K562 (cell line): Measurements from ENCODE around the gene FOXI1. TPM values are rescaled to one million over a fixed set of nuclear protein-coding genes. Genes with fewer than 3 reads are reported as not detected.

Source experiments
- ATAC-seq: fragments of 200-7000 bp; cut with Tn5 transposase; 3 replicates; pipeline ENCODE4 v1.9.1; 2020; ENCODE audit warnings: moderate library complexity
- BruUV-seq: library from RNA; stranded (reverse); fragments of 400-500 nt; replicated peaks from 2 replicates; lab custom pipeline; 2021; lab: Mats Ljungman, UMichigan
- CTCF ChIA-PET: fragments of 300-600 bp; formaldehyde crosslinking; extraction: SDS; loops from one replicate; lab custom pipeline; 2021; ENCODE audit warnings: low intra/inter-chr PET ratio; lab: Yijun Ruan, JAX
- POLR2A ChIA-PET: fragments of 300-600, 350-650 bp; sonication (Branson Sonifier 250); formaldehyde crosslinking; extraction: SDS; loops from one replicate; lab custom pipeline; 2021; ENCODE audit warnings: antibody characterized with exemption, inconsistent platforms; lab: Yijun Ruan, JAX
- DNase-seq, 4 experiments: peaks; one replicate each; pipeline versions ENCODE4 v3.0.0 to v3.0.0-alpha.2; 2011 to 2018; ENCODE audit warnings: low spot score in 3 of 4, mixed read lengths in 3 of 4; ENCODE audit errors: extremely low read depth in 1 of 4
- FAIRE-seq: peaks from 2 replicates; lab custom pipeline; 2011; peaks lifted over from hg19 to GRCh38; lab: Jason Lieb, UNC
- H2AFZ ChIP-seq: 2 replicates; pipeline ENCODE4 v1.6.0; 2011; ENCODE audit warnings: low read depth, low read length, control low read depth, inconsistent platforms
- H3K27ac ChIP-seq: fragments of 200-600 bp; 3 replicates; pipeline ENCODE4 v1.8.0; 2011; ENCODE audit warnings: low read depth, mild to moderate bottlenecking, control low read depth, inconsistent platforms, low read length, moderate library complexity, mixed read lengths; ENCODE audit errors: extremely low read depth
- H3K27me3 ChIP-seq, 2 experiments: fragments of 300-600 bp in 1 of 2; 2 replicates in 1 of 2; 3 replicates in 1 of 2; pipeline versions ENCODE4 v1.6.0 to v1.8.0; 2011; ENCODE audit warnings: inconsistent platforms in 2 of 2, low read length in 2 of 2, mild to moderate bottlenecking in 1 of 2, mixed read lengths in 1 of 2, moderate library complexity in 1 of 2; ENCODE audit not compliant: control insufficient read depth in 2 of 2, insufficient read depth in 2 of 2
- H3K36me3 ChIP-seq: fragments of 300-600 bp; 3 replicates; pipeline ENCODE4 v1.8.0; 2011; ENCODE audit warnings: mild to moderate bottlenecking, low read length, inconsistent platforms; ENCODE audit not compliant: control insufficient read depth, insufficient read depth
- H3K4me1 ChIP-seq, 2 experiments: fragments of 200-600 bp in 1 of 2; replicated peaks in 1 of 2; 2 replicates in 1 of 2; 3 replicates in 1 of 2; pipeline versions ENCODE4 v1.5.1 to v1.8.0; 2011; ENCODE audit warnings: inconsistent platforms in 2 of 2, low read length in 2 of 2, mild to moderate bottlenecking in 1 of 2, mixed read lengths in 1 of 2, moderate library complexity in 1 of 2; ENCODE audit not compliant: control insufficient read depth in 2 of 2, insufficient read depth in 2 of 2
- H3K4me2 ChIP-seq: 2 replicates; pipeline ENCODE4 v1.6.1; 2011; ENCODE audit warnings: low read length, control low read depth, inconsistent platforms, mixed read lengths; ENCODE audit not compliant: insufficient read depth
- H3K4me3 ChIP-seq: fragments of 200-600 bp; sonication (generic), shearing (Covaris generic); 2 replicates; pipeline ENCODE4 v1.5.1; 2016; ENCODE audit warnings: control low read depth, inconsistent platforms
- H3K79me2 ChIP-seq: fragments of 200-600 bp; 3 replicates; pipeline ENCODE4 v1.8.0; 2011; ENCODE audit warnings: low read length, inconsistent platforms; ENCODE audit not compliant: control insufficient read depth, insufficient read depth
- H3K9ac ChIP-seq, 2 experiments: 2 replicates each; pipeline versions ENCODE4 v1.6.0 to v1.6.1; 2011; ENCODE audit warnings: low read depth in 2 of 2, low read length in 2 of 2, control low read depth in 1 of 2, inconsistent platforms in 1 of 2, mild to moderate bottlenecking in 1 of 2, mixed read lengths in 1 of 2; ENCODE audit not compliant: insufficient read depth in 1 of 2
- H3K9me1 ChIP-seq: one replicate; pipeline ENCODE4 v1.6.0; 2011; ENCODE audit warnings: inconsistent platforms, mild to moderate bottlenecking, low read length, moderate library complexity; ENCODE audit not compliant: control insufficient read depth, insufficient read depth
- H3K9me3 ChIP-seq: replicated peaks from 2 replicates; pipeline ENCODE4 v1.5.1; 2011; ENCODE audit warnings: low read depth, low read length, inconsistent platforms; ENCODE audit not compliant: control insufficient read depth, insufficient read depth
- H4K20me1 ChIP-seq: replicated peaks from 2 replicates; pipeline ENCODE4 v1.6.1; 2011; ENCODE audit warnings: low read length, inconsistent platforms, mixed read lengths; ENCODE audit not compliant: control insufficient read depth, insufficient read depth
- ARID2 ChIP-seq: fragments of 450-650 bp; IDR thresholded peaks from 2 replicates; pipeline ENCODE4 v1.6.1; 2017; ENCODE audit warnings: antibody characterized with exemption, mild to moderate bottlenecking
- ATF1 ChIP-seq, 2 experiments: fragments of 450-650 bp in 1 of 2; IDR thresholded peaks; 2 replicates each; pipeline ENCODE4 v1.6.1; 2016; ENCODE audit warnings: missing compliant biosample characterization in 1 of 2, missing genetic modification characterization in 1 of 2
- ETV6 ChIP-seq, 3 experiments: fragments of 150-350 bp in 1 of 3; sonication (generic) in 1 of 3; formaldehyde crosslinking in 1 of 3; IDR thresholded peaks; 2 replicates each; pipeline versions ENCODE4 v1.6.1 to v1.8.0; 2014 to 2022; ENCODE audit warnings: borderline replicate concordance in 2 of 3, low read depth in 2 of 3, antibody characterized with exemption in 1 of 3, low read length in 1 of 3, mild to moderate bottlenecking in 1 of 3, missing genetic modification reagents in 1 of 3
- KLF1 ChIP-seq: fragments of 450-650 bp; IDR thresholded peaks from 2 replicates; pipeline ENCODE4 v1.6.1; 2016; ENCODE audit warnings: missing genetic modification characterization, missing compliant biosample characterization
- MAFK ChIP-seq: IDR thresholded peaks from 2 replicates; pipeline ENCODE4 v1.6.1; 2011; ENCODE audit warnings: low read length, improper control_type of control experiment
- MAX ChIP-seq: sonication (generic); formaldehyde crosslinking; IDR thresholded peaks from 2 replicates; pipeline ENCODE4 v1.9.0; 2022; ENCODE audit warnings: mild to moderate bottlenecking, missing genetic modification reagents
- PYGO2 ChIP-seq: fragments of 450-650 bp; IDR thresholded peaks from 2 replicates; pipeline ENCODE4 v1.6.1; 2016; ENCODE audit warnings: mild to moderate bottlenecking, missing genetic modification characterization, moderate library complexity, missing compliant biosample characterization
- RBM25 ChIP-seq: fragments of 200-400 bp; formaldehyde crosslinking; IDR thresholded peaks from 2 replicates; pipeline ENCODE4 v1.6.1; 2018; ENCODE audit warnings: low read length, low read depth, moderate library complexity; ENCODE audit not compliant: severe bottlenecking
- RBM34 ChIP-seq: fragments of 200-400 bp; formaldehyde crosslinking; IDR thresholded peaks from 2 replicates; pipeline ENCODE4 v1.6.1; 2018; ENCODE audit warnings: low read length, borderline replicate concordance; ENCODE audit not compliant: insufficient read depth
- SRSF3 ChIP-seq: fragments of 200-400 bp; formaldehyde crosslinking; IDR thresholded peaks from 2 replicates; pipeline ENCODE4 v1.6.1; 2016; ENCODE audit warnings: mild to moderate bottlenecking, low read length, moderate library complexity; ENCODE audit not compliant: insufficient read depth
- TCFL5 ChIP-seq: fragments of 250-450 bp; sonication (Bioruptor Pico); conservative IDR thresholded peaks from 2 replicates; pipeline ENCODE4 v1.6.1; 2021; ENCODE audit warnings: mild to moderate bottlenecking, moderate library complexity, matching md5 sums
- ZNF695 ChIP-seq: fragments of 450-650 bp; formaldehyde crosslinking; IDR thresholded peaks from 2 replicates; pipeline ENCODE4 v1.4.0; 2020; ENCODE audit warnings: mild to moderate bottlenecking, moderate library complexity
- ZSCAN29 ChIP-seq: fragments of 450-650 bp; IDR thresholded peaks from 2 replicates; pipeline ENCODE4 v1.6.1; 2017
- WGBS: fragments of 100-300 bp; shearing (Covaris generic); methylation state at CpG from one replicate; pipeline ENCODE4 v1.1.6; 2016; ENCODE audit warnings: low coverage, mixed read lengths; ENCODE audit not compliant: insufficient coverage; ENCODE audit errors: missing lambda C conversion rate; 5-methylcytosine and 5-hydroxymethylcytosine counted together
- in situ Hi-C: fragments of 300-500 bp; cut with MboI; formaldehyde crosslinking; loops from 4 replicates; pipeline ENCODE4 v1.15.0; 2018; ENCODE audit warnings: inconsistent platforms, mixed read lengths
- intact Hi-C: fragments of 100-400 bp; cut with micrococcal nuclease; formaldehyde crosslinking; loops from 2 replicates; pipeline ENCODE4 v1.14.2; 2022
- polyA plus RNA-seq, 8 experiments: library from polyadenylated mRNA; depleted of rRNA in 4 of 8; stranded (reverse) in 5 of 8; unstranded in 3 of 8; fragments of >200 nt; fragmentation: Nextera tagmentation in 2 of 8; fragmentation: Illumina TruSeq in 1 of 8; extraction: Ambion mirVana in 2 of 8; extraction: Trizol in 1 of 8; gene quantifications; 2 replicates each; pipeline versions ENCODE4 v1.2.1 to v1.2.3, GENCODE V29; 2011 to 2014; ENCODE audit warnings: inconsistent platforms in 1 of 8, missing spikeins in 1 of 8
- total RNA-seq, 7 experiments: library from RNA; depleted of rRNA in 6 of 7; stranded (reverse); fragments of >200 nt in 6 of 7; fragmentation: Illumina TruSeq in 2 of 7; extraction: Trizol in 2 of 7; gene quantifications; 2 replicates each; pipeline versions ENCODE4 v1.2.1 to v1.2.3, GENCODE V29; 2011 to 2021; ENCODE audit warnings: low replicate concordance in 1 of 7
- TF ChIP-seq, protein P1 (sequence below): sonication (generic); formaldehyde crosslinking; IDR thresholded peaks from 2 replicates; pipeline ENCODE4 v1.8.1; 2022; ENCODE audit warnings: missing genetic modification reagents
- TF ChIP-seq, protein P2 (sequence below): sonication (generic); formaldehyde crosslinking; IDR thresholded peaks from 2 replicates; pipeline ENCODE4 v1.8.0; 2022; ENCODE audit warnings: mild to moderate bottlenecking, missing genetic modification reagents
- TF ChIP-seq, protein P3 (sequence below), 2 experiments: fragments of 450-650 bp; IDR thresholded peaks; 2 replicates each; pipeline ENCODE4 v1.6.1; 2018; ENCODE audit warnings: mild to moderate bottlenecking in 2 of 2, low read depth in 1 of 2; ENCODE audit not compliant: partially characterized antibody in 2 of 2

Gene FOXI1
- total and polyA plus RNA-seq, 9 of the 15 experiments (the other 6 are each of a cell fraction or from before 2014, with no cell fraction given): not detected

- in situ Hi-C loops: no loop called here
- Histone ChIP-seq H3K27ac (no peak overlapping the region), H3K9ac (no peak overlapping the region), H3K79me2 (no peaks in the 10 kb centered on the region), H2AFZ (no peak overlapping the region), H3K36me3 (no peaks in the 10 kb centered on the region), H3K4me2 (no peak overlapping the region), H4K20me1 (no peaks in the 10 kb centered on the region), H3K9me1 (no peaks in the 10 kb centered on the region), H3K4me1 (no peaks in the 10 kb centered on the region; a peak in 1 of 5 replicates), H3K27me3 (peaks cover 8 to 23% of the 10 kb centered on the region in 2 experiments; a peak in 3 of 5 replicates), H3K9me3 (no peaks in the 10 kb centered on the region), H3K4me3 (no peak overlapping the region)
- FAIRE-seq (no peak), ATAC-seq (no peak), DNase-seq (no peak)
- intact Hi-C loops: no loop called here
- ChIA-PET CTCF (no interaction called here), POLR2A (no interaction called here)
- WGBS: 0% methylated on average over 2 of the region's 2 CpGs
- TF ChIP-seq ETV6 (IDR thresholded peaks at IDR 0.05; ENCODE audit: borderline replicate concordance in 1 of 2, low read depth in 2 of 2, low read length in 1 of 2) (no peak), ETV6 (CRISPR knock-in tag; IDR thresholded peaks at IDR 0.05; ENCODE audit: borderline replicate concordance) (no peak), SRSF3 (no peak), MAX (CRISPR knock-in tag) (no peak), RBM34 (no peak), ZNF695 (CRISPR knock-in tag) (no peak), MAFK (no peak), PYGO2 (tag) (no peak), TCFL5 (CRISPR knock-in tag) (no peak), RBM25 (no peak), ZSCAN29 (no peak), ARID2 (no peak), KLF1 (tag) (no peak), ATF1 (CRISPR knock-in tag; IDR thresholded peaks at IDR 0.05) (no peak), ATF1 (tag; IDR thresholded peaks at IDR 0.05) (no peak)
- TF ChIP-seq, protein P1, sequence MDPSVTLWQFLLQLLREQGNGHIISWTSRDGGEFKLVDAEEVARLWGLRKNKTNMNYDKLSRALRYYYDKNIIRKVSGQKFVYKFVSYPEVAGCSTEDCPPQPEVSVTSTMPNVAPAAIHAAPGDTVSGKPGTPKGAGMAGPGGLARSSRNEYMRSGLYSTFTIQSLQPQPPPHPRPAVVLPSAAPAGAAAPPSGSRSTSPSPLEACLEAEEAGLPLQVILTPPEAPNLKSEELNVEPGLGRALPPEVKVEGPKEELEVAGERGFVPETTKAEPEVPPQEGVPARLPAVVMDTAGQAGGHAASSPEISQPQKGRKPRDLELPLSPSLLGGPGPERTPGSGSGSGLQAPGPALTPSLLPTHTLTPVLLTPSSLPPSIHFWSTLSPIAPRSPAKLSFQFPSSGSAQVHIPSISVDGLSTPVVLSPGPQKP (CRISPR knock-in tag): no peak
- TF ChIP-seq, protein P2, sequence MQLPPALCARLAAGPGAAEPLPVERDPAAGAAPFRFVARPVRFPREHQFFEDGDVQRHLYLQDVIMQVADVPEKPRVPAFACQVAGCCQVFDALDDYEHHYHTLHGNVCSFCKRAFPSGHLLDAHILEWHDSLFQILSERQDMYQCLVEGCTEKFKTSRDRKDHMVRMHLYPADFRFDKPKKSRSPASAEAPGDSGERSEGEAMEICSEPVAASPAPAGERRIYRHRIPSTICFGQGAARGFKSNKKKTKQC: no peak
- TF ChIP-seq, protein P3, sequence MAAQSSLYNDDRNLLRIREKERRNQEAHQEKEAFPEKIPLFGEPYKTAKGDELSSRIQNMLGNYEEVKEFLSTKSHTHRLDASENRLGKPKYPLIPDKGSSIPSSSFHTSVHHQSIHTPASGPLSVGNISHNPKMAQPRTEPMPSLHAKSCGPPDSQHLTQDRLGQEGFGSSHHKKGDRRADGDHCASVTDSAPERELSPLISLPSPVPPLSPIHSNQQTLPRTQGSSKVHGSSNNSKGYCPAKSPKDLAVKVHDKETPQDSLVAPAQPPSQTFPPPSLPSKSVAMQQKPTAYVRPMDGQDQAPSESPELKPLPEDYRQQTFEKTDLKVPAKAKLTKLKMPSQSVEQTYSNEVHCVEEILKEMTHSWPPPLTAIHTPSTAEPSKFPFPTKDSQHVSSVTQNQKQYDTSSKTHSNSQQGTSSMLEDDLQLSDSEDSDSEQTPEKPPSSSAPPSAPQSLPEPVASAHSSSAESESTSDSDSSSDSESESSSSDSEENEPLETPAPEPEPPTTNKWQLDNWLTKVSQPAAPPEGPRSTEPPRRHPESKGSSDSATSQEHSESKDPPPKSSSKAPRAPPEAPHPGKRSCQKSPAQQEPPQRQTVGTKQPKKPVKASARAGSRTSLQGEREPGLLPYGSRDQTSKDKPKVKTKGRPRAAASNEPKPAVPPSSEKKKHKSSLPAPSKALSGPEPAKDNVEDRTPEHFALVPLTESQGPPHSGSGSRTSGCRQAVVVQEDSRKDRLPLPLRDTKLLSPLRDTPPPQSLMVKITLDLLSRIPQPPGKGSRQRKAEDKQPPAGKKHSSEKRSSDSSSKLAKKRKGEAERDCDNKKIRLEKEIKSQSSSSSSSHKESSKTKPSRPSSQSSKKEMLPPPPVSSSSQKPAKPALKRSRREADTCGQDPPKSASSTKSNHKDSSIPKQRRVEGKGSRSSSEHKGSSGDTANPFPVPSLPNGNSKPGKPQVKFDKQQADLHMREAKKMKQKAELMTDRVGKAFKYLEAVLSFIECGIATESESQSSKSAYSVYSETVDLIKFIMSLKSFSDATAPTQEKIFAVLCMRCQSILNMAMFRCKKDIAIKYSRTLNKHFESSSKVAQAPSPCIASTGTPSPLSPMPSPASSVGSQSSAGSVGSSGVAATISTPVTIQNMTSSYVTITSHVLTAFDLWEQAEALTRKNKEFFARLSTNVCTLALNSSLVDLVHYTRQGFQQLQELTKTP (IDR thresholded peaks at IDR 0.05; ENCODE audit: low read depth in 1 of 2, partially characterized antibody in 2 of 2): no peak
- BruUV-seq: no TSS peak
Measured at GRCh38 chr5:170117736-170118135, 12.0 kb downstream of the FOXI1 start.
